Midbrain (tissue), 1 donor: Measurements from ENCODE around the gene KNDC1.

Source experiments
- DNase-seq: peaks from one replicate; lab custom pipeline; 2025; lab: John Stamatoyannopoulos, UW

KNDC1 gene

DNA sequence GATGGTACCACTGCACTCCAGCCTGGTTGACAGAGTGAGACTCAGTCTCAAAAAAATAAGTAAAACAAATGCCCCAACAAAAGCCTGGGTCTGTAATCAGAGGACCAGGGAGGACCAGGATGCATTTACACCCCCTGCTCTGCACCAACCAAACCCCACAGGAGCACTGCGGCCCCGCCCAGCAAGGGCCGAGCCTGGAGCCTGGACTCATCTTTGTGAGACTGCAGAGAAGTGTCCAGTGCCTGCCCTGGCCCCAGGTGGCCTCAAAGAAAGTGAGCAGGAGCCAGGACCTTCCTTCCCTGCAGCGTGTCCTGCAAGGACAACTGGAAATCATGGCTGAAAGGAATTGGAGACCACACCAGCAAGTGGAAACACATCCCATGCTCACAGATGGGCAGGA lies 31.6 kb downstream of the KNDC1 start:
- DNase-seq: no peak

DNA sequence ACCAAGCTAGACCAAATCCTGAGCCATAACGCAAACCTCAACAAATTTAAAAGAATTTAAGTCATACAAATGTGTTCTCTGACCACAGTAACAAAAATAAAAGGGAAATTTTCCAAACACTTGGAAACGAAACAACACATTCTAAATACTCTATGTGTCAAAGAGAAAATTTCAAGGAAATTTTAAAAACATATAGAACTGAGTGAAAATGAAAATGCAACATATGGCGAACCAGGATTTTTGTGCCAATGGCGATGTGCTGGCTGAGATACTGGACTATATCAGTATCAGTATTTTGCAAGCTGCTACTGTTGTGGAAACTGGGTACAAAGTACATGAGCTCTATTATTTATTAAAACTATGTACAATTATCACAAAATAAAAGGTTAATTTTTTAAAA lies 34.1 kb downstream of the KNDC1 start:
- DNase-seq: no peak

DNA sequence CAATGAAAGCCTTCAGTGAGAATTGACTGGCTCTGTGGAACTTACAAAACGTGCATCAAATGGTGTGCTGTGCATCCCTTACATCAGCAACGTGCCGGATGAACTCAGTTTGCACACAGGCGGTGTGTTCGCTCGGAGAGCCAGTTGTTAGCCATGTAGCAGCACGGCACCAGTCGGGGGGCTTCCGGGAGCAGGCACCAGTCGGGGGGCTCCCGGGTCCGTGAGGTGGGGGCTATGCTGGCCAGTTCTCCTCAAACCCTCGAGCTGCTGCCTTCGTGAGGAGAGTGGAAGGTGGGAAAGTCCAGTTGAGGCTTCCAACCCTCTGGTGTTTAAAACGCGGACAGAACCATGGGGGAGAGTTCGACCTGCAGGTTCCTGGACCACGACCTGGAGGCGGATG lies 35.1 kb downstream of the KNDC1 start:
- DNase-seq: no peak

DNA sequence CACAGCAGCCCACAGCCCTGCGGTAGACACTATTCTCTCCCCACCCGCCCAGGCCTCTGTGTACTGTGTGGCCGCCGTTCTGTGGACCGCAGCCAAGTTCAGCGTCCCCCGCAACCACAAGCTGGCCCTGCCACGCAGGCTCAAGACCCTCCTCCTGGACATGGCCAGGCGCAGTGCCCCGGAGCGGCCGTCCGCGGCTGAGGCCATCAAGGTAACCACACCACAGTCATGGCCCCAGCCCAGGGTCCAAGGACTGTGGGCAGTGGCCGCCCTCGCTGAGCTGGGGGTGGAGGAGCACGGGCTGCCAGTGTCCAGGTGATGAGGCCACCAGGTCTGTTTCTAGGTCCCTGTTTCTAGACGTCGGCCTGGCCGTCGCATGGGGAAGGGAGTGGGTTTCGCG lies 35.6 kb downstream of the KNDC1 start:
- no peak for DNase-seq

GRCh38 chr10:133196221-133196915 lies 36.3 kb downstream of the KNDC1 start:
- no peak for DNase-seq

DNA sequence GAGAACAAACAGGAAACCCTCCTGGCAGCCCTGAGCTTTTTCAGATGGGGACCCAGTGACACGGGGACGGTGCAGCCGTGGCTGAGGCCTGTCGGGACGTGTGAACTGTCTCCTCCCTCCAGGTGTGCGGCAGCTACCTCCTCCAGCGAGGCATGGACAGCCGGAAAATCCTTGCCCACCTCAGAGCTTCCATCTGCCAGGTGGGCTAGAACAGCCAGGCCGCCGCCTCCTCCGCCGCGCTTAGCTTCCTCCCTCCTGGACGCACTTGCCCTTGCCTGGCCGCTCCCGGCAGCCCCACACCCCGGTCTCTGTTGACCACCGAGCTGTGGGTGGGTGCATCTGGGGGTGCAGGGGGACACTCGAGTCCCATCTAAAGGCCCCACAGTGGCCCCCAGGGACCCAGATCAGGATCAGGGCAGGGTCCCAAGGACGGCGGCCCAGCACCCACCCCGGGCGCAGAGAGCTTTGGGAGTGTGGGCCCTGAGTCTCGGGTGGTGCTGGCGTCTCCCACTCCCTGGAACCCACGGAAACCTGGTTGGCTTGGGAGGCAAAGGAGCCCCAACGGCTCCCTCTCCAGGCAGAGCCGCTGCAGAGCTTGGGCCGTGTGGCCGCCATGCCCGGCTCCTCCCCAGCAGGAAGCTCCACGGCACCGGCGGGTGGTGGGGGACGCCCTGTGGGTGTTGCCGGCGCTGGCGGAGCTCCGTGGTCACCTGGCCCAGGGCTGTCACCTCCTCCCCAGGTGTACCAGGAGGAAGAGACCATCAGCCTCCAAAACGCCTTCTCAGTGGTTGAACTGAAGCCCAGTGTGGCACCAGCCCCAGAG lies 37.1 kb downstream of the KNDC1 start:
- DNase-seq: no peak

- no peak for DNase-seq
Measured at GRCh38 chr10:133197786-133198185, 37.8 kb downstream of the KNDC1 start.

GRCh38 chr10:133198206-133198605 lies 38.2 kb downstream of the KNDC1 start:
- no peak for DNase-seq

DNA sequence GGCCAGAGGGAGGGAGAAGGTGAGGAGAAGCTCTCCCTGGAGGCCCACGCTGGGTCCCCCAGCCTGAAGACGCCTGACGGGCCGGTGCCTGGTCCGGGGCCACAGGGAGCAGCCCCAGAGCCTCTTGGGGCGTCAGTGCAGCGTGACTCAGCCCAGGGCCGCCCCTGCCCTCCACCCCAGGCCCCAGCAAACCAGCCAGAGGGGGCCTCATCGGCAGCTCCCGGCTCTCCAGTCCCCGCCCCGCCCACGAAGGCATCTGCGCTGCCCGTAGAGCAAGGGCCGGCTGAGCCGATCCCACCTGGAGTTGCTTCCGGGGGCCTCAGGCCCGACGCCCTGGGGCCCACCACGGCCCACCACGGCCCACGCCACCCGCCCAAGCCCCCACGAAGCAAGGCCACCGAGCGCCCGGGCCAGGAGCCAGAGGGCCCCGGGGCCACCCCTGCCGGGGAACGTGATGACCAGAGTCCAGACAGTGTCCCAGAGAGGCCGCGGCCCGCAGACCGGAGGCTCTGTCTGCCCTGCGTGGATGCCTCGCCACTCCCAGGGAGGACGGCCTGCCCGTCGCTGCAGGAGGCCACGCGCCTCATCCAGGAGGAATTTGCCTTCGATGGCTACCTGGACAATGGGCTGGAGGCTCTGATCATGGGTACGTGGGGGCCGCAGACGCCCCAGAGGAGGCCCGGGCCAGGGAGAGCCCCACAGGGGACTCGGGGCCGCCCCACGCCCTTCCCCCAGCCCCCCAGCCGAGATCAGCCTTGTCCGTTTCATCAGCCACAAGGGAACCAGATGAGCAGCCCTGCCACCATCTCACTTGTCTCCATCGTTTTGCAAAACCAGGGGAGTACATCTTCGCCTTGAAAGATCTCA lies 38.8 kb downstream of the KNDC1 start:
- no peak for DNase-seq

- DNase-seq: no peak
Measured at GRCh38 chr10:133199488-133199885, 39.5 kb downstream of the KNDC1 start.

- no peak for DNase-seq
Measured at GRCh38 chr10:133199992-133200611, 40.1 kb downstream of the KNDC1 start.

GRCh38 chr10:133200621-133201031 lies 40.6 kb downstream of the KNDC1 start:
- DNase-seq: no peak

GRCh38 chr10:133201151-133201947 lies 41.3 kb downstream of the KNDC1 start:
- DNase-seq: no peak

- DNase-seq: no peak
Measured at GRCh38 chr10:133201948-133202725, 42.1 kb downstream of the KNDC1 start.

- no peak for DNase-seq
Measured at GRCh38 chr10:133202778-133203651, 43.0 kb downstream of the KNDC1 start.

DNA sequence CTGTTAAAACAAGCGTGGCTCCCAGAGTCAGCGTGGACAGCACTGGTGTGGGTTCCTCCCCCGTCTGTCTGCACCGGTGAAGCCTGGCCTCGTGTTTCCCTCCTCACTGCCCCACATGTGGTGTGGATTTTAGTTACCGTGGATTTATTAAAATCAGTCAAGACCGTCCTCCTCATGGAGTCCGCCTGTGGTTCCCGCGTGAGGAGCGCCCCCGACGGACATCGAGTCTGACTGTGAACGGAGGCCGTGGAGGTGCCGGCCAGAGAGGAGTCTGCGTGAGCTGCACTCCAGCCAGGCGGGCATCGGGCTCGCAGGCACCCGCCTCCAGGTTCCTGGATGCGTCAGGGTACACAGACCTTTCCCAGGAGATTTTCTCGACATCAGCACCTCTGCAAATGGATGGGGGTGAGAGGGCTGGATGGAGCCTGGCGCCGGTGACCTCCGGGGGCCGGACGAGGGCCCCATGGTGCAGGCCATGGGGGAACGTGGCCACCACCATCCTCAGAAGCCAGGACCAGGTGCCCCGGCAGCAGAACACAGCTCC lies 43.7 kb downstream of the KNDC1 start:
- no peak for DNase-seq

- no peak for DNase-seq
Measured at GRCh38 chr10:133204226-133205015, 44.4 kb downstream of the KNDC1 start.

DNA sequence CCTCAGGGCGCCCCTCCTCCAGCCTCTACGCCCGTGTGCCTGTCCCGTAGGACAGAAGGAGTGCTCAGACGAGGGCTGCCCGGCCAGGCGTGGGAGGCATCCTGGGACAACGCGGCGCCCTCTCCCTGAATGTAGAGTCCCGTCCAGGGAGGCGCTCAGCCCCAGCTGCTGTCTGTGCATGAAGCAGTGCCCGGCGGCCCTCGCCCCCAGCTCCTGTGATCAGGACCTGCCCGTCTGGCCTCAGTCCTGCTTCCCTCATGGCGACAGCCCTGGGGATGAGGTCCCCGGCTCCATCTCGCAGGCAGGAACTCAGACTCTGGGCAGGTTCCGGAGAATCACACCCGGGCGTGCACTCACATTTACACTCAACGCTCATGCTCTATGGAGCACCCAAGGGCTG lies 45.1 kb downstream of the KNDC1 start:
- DNase-seq: no peak
